Lower lobe of right lung (tissue), 2 donors: Measurements from ENCODE around the gene ITK. TPM values are rescaled to one million over a fixed set of nuclear protein-coding genes. Genes with fewer than 3 reads are reported as not detected.
A peak's percentile ranks its signal among the peaks of the same experiment; 100 is the strongest.

Source experiments
- ATAC-seq, 2 donors: fragments of 200-7000 bp; cut with Tn5 transposase; one replicate each; pipeline ENCODE4 v1.9.1; 2020 to 2022; ENCODE audit warnings: mild to moderate bottlenecking in 2 of 2, moderate library complexity in 2 of 2
- DNase-seq: peaks from one replicate; pipeline ENCODE4 v3.0.0-alpha.2; 2020
- H3K27ac ChIP-seq: fragments of 200-600 bp; one replicate; pipeline ENCODE4 v1.8.0; 2022
- H3K27me3 ChIP-seq: fragments of 200-600 bp; one replicate; pipeline ENCODE4 v1.8.0; 2022; ENCODE audit warnings: low read depth
- H3K36me3 ChIP-seq: fragments of 200-600 bp; one replicate; pipeline ENCODE4 v1.8.0; 2022; ENCODE audit warnings: mild to moderate bottlenecking
- H3K4me1 ChIP-seq: fragments of 200-600 bp; one replicate; pipeline ENCODE4 v1.8.0; 2022
- H3K4me3 ChIP-seq: fragments of 200-600 bp; one replicate; pipeline ENCODE4 v1.8.0; 2022; ENCODE audit warnings: mild to moderate bottlenecking
- H3K9me3 ChIP-seq: fragments of 200-600 bp; one replicate; pipeline ENCODE4 v1.8.0; 2022
- intact Hi-C: fragments of 100-400 bp; cut with DNase I; formaldehyde crosslinking; loops from one replicate; pipeline ENCODE4 v1.11.0; 2022
- total RNA-seq: library from RNA; stranded (reverse); fragmentation: NEBNext Ultra II Directional; extraction: Animal tissue kit (Norgen Biotek cat#: 25700); gene quantifications from one replicate; pipeline ENCODE4 v1.2.1, GENCODE V29; 2021
- TF ChIP-seq, protein P1 (sequence below): fragments of 200-600 bp; IDR thresholded peaks from one replicate; pipeline ENCODE4 v1.8.0; 2022; ENCODE audit warnings: antibody characterized with exemption, mild to moderate bottlenecking
- donor health status: DM: no; HTN: yes; CAD: no; lungs with severe emphysema.

ITK gene
- total RNA-seq, 1 donor from 2014 or later = 6.3 TPM

DNA sequence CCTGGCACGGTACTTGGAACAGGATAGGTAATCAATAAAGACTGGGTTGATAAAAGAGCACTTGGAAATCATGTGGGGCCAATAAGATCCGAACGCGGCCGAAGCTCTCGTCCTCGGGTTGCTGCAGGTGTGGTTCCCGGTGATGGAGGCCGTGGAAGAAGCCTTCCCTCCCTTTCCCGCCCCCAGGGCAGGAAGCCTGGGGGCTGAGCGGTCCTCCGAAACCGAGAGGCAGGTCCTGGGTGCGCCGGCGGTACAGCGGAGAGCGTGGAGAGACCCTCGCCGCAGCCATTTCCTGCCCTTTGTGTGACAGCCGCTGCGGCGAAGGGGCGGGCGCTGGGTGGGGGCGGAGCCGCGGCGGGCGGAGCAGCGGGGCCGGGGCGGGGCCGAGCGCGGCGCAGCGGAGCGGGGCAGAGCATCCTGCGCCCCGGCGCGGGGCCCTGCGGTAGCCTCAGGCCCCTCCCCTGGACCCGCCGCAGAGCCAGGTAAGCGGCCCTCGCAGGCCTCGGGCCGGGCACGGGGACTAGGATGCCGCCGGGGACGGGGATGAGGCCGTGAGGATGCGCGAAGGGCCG, 85.2 kb downstream of the ITK start, which contains the start of gene CYFIP2:
Gene CYFIP2, plus strand, starts transcription at position 410 of the 572 bp plus-strand sequence. CDS start 19,239 bp downstream, outside the sequence.
- H3K4me1 ChIP-seq = peaks cover 47% of the 10 kb centered on the region
- no peaks in the 10 kb centered on the region for H3K9me3 ChIP-seq
- no peaks in the 10 kb centered on the region for H3K36me3 ChIP-seq
- peak; percentile 91 for ATAC-seq
- TF ChIP-seq, protein P1, sequence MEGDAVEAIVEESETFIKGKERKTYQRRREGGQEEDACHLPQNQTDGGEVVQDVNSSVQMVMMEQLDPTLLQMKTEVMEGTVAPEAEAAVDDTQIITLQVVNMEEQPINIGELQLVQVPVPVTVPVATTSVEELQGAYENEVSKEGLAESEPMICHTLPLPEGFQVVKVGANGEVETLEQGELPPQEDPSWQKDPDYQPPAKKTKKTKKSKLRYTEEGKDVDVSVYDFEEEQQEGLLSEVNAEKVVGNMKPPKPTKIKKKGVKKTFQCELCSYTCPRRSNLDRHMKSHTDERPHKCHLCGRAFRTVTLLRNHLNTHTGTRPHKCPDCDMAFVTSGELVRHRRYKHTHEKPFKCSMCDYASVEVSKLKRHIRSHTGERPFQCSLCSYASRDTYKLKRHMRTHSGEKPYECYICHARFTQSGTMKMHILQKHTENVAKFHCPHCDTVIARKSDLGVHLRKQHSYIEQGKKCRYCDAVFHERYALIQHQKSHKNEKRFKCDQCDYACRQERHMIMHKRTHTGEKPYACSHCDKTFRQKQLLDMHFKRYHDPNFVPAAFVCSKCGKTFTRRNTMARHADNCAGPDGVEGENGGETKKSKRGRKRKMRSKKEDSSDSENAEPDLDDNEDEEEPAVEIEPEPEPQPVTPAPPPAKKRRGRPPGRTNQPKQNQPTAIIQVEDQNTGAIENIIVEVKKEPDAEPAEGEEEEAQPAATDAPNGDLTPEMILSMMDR = no peak
- peak within 1 kb of the TSS; percentile 68 for H3K4me3 ChIP-seq
- intact Hi-C loops = no loop called here
- peak within 1 kb of the TSS; percentile 82 for H3K27ac ChIP-seq
- no peaks in the 10 kb centered on the region for H3K27me3 ChIP-seq
- DNase-seq = peak; percentile 83

DNA sequence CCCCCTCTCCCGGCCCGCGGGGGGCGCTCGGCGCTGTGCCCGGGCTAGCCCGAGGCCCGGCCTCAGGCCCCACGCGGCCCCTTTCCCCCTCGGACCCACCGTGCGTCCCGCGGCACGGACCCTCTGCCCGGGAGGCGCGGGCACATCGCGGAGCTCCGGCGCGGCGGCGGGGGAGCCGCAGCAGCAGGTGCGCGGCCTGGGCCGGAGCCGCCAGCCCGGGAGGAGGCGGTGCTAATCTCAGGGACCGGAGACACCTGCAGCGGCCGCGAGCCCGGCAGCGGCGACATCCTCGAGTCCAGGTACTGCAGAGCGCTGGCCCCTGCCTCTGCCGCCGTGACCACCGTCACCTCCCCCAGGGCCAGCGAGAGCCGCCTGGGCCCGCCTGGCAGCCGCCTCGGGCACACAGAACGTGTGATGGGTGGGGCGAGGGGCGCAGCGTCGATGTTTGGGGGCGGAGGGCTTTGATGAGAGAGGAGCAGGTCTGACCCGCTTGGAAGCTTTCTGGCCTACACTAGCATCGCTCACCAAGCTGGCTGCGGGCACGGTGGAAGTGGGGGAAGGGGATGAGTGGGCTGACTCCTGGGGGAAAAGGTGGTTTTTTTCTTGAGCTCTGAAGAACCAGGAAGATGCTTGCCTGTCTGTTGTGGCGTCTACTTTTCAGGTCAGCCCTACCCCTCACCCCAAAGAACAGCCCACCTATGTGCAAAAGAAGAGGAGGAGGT, 85.8 kb downstream of the ITK start:
- peak; percentile 58 to 64 for ATAC-seq
- H3K27ac ChIP-seq = peak overlapping the region; percentile 82
- DNase-seq = peak; percentile 73

DNA sequence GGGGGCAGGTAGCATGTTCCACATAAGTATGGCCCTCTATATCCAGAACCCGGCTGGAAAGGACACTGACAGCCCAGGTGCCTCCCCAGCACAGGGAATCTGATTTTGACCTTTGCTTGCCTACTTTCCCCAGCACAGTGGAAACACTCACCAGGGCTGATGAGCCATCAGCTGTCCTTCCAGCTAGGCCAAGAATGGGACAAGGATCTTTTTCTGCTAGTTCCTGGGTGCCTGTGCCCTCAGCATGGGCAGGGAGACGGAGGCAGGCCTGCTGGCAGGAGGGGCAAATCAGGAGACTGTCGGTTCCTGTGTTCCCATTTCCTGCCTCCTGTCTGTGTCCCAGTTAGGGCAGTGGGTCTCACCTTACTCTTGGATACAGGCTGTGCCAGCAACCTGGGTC, 86.4 kb downstream of the ITK start:
- Histone ChIP-seq H3K9me3 (no peaks in the 10 kb centered on the region), H3K4me1 (peaks cover 48% of the 10 kb centered on the region), H3K27ac (no peak overlapping the region)

More for the DNA sequence above, 85.8 kb downstream of the ITK start:
- no peaks in the 10 kb centered on the region for H3K9me3 ChIP-seq
- no peaks in the 10 kb centered on the region for H3K27me3 ChIP-seq
- peaks cover 48% of the 10 kb centered on the region for H3K4me1 ChIP-seq
- TF ChIP-seq, protein P1 = no peak
- intact Hi-C loops = no loop called here
- peak overlapping the region; percentile 68 for H3K4me3 ChIP-seq
- H3K36me3 ChIP-seq = no peaks in the 10 kb centered on the region

DNA sequence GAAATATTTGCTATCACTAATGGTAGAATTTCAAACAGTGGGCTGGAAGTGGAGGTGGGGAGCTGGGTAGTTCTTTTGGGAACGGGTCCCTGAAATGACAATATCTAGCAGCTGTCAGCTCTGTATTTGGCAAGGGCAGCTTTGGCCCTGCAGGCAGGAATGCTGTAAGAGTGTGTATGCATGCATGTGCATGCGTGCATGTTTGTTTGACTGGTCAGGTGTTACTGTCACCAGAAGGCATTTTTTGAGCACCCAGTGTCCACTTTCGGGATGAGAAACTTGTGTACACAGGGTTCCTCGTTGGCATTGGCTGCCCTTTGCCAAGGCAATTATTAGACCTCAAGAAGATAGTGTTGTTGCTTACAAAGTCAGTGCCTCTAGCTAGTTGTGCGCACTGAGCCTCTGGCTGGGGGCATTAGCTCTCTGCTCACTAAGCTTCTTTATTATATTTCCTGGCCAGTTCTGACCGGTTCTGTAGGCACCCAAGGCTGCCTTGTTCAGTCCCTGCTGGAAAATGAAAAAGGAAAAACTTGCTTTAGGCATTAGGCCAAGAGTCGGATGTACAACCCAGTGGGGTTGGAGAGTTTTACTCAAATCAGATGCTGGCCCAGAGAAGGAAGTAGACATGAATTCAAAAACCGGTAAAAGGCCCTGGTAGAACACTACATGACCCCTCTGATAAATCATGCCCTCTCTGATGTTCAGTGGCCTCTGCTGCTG, 87.3 kb downstream of the ITK start:
- H3K4me3 ChIP-seq = no peak overlapping the region
- no peak for ATAC-seq
- H3K36me3 ChIP-seq = no peaks in the 10 kb centered on the region
- TF ChIP-seq, protein P1 = no peak
- intact Hi-C loops = no loop called here
- H3K9me3 ChIP-seq = no peaks in the 10 kb centered on the region
- H3K4me1 ChIP-seq = peaks cover 48% of the 10 kb centered on the region
- H3K27ac ChIP-seq = no peak overlapping the region
- no peaks in the 10 kb centered on the region for H3K27me3 ChIP-seq
- DNase-seq = no peak

More for the DNA sequence above, 86.4 kb downstream of the ITK start:
- TF ChIP-seq, protein P1 = no peak
- Histone ChIP-seq H3K36me3 (no peaks in the 10 kb centered on the region), H3K4me3 (peak overlapping the region; percentile 68), H3K27me3 (no peaks in the 10 kb centered on the region)
- intact Hi-C loops = no loop called here
- DNase-seq (no peak), ATAC-seq (no peak)

DNA sequence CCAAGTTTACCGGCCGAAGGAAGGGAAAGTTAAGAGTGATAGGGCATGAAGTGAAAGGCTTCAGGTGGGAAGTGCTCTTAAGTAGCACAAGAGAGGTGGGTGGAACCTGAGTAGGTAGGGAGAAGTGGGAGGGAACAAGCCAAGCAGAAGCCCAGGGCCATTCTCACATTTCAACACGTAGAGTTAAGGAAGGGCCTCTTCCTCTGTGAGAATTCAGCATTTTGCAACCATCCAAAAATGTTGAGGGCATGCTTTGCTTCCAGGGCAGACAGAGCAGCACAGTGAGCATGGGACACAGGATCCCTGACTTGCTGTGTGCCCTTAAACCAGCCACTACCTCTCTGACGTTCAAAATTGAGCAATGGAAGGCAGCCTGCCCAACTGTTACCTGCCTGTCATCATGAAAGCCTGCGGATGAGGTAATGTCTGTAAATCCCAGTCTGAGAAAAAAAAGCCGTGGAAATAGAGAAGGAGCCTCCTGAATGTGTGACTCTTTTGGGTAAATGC, 88.6 kb downstream of the ITK start:
- TF ChIP-seq, protein P1 = no peak
- Histone ChIP-seq H3K4me1 (peaks cover 39% of the 10 kb centered on the region), H3K36me3 (no peaks in the 10 kb centered on the region), H3K9me3 (no peaks in the 10 kb centered on the region), H3K27ac (peak overlapping the region; percentile 70), H3K4me3 (no peak overlapping the region), H3K27me3 (no peaks in the 10 kb centered on the region)
- intact Hi-C loops = no loop called here
- ATAC-seq (peak; percentile 74 to 86), DNase-seq (peak; percentile 63)
